ENCODE measurements around the gene ADGRF5. TPM values are rescaled to one million over a fixed set of nuclear protein-coding genes. Genes with fewer than 3 reads are reported as not detected.

The ADGRF5 gene
- total and polyA plus RNA-seq, 2 donors (not counting 3 experiments of a cell fraction or from before 2014, with no cell fraction given) = 26.3 to 50.0 TPM

DNA sequence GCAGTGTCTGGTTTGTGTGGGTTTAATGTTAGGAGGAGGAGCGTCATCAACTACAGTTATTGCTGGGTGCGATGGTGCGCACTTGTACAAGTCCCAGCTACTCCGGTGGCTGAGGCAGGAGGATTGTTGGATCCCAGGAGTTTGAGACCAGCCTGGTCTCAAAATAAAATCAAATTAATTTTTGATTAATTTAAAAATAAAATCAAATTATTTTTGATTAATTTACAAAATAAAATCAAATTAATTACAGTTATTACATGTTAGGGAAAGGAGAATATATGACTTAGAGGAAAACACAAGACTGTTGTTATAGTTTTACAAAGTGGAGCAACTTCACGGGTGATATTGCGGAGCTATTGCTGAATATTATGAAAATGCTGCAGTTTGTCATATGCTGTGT, 34.7 kb upstream of the ADGRF5 start:
- Histone ChIP-seq H3K4me2 (ENCODE audit: insufficient read depth, low read length) (no peak overlapping the region), H3K9ac (replicated peaks; ENCODE audit: extremely low read depth, insufficient read depth, low read length) (no peak overlapping the region), H3K27me3 (ENCODE audit: control insufficient read depth in 2 of 2, insufficient read depth in 2 of 2, low read length in 2 of 2) (peaks cover 2 to 6% of the 10 kb centered on the region in 2 experiments), H4K20me1 (replicated peaks; ENCODE audit: control insufficient read depth, extremely low read depth, insufficient read depth, low read length) (no peaks in the 10 kb centered on the region), H3K4me1 (ENCODE audit: control insufficient read depth, extremely low read depth, insufficient read depth, low read length) (peaks cover 10% of the 10 kb centered on the region), H3K4me3 (replicated peaks in 1 of 3; ENCODE audit: insufficient read depth in 1 of 3, low read depth in 1 of 3, low read length in 3 of 3) (no peak overlapping the region), H3K9me3 (replicated peaks; ENCODE audit: control insufficient read depth, insufficient read depth, low read length) (no peaks in the 10 kb centered on the region), H3K36me3 (ENCODE audit: control insufficient read depth in 2 of 2, extremely low read depth in 1 of 2, insufficient read depth in 2 of 2, low read length in 2 of 2) (no peaks in the 10 kb centered on the region), H3K9me1 (replicated peaks; ENCODE audit: control insufficient read depth, extremely low read depth, insufficient read depth, low read length) (no peaks in the 10 kb centered on the region), H2AFZ (ENCODE audit: low read depth, low read length) (no peak overlapping the region), H3K79me2 (ENCODE audit: control insufficient read depth, insufficient read depth, low read length) (no peaks in the 10 kb centered on the region), H3K27ac (ENCODE audit: insufficient read depth, low read depth, low read length) (no peak overlapping the region)
- FAIRE-seq = no peak
- no peak for TF ChIP-seq GATA2 (IDR thresholded peaks at IDR 0.05; ENCODE audit: insufficient read depth, insufficient read length, low read depth, low read length)
- no peak for TF ChIP-seq POLR2AphosphoS5 (IDR thresholded peaks at IDR 0.05; ENCODE audit: insufficient read depth, low read depth, low read length)
- TF ChIP-seq POLR2A (IDR thresholded peaks at IDR 0.05; ENCODE audit: low read depth, low read length) = no peak
- TF ChIP-seq MYC (IDR thresholded peaks at IDR 0.05; ENCODE audit: low read depth, low read length) = no peak
- TF ChIP-seq CTCF (IDR thresholded peaks at IDR 0.05; ENCODE audit: extremely low read depth in 1 of 2, insufficient read depth in 1 of 2, low read depth in 1 of 2, low read length in 2 of 2) = no peak
- TF ChIP-seq FOS (IDR thresholded peaks at IDR 0.05; ENCODE audit: borderline replicate concordance, insufficient read depth, low read length) = no peak
- no peak for TF ChIP-seq JUN (IDR thresholded peaks at IDR 0.05; ENCODE audit: borderline replicate concordance, insufficient read depth, insufficient read length, low read depth)
- no peak for TF ChIP-seq EZH2 (IDR thresholded peaks at IDR 0.05; ENCODE audit: borderline replicate concordance, low read depth, low read length, severe bottlenecking)
- TF ChIP-seq MAX (IDR thresholded peaks at IDR 0.05; ENCODE audit: insufficient read depth, insufficient read length) = no peak
- ChIA-PET CTCF (no interaction called here), POLR2A (no interaction called here)
- DNase-seq (ENCODE audit: low read depth, low spot score) = no peak
- intact Hi-C loops (cut with micrococcal nuclease) (no loop called here), dilution Hi-C loops (cut with MboI; ENCODE audit: extremely low pct_ligation_motif_present, low sequenced_read_pairs) (no loop called here)
- BruUV-seq (replicated peaks) = no TSS peak
